K562 treated with DMSO at 1 percent for 24 hours (cell line): ENCODE results near the gene CAPNS1. TPM values are rescaled to one million over a fixed set of nuclear protein-coding genes. Genes with fewer than 3 reads are reported as not detected.

ENCODE experiments used
- total RNA-seq: library from RNA; unstranded; fragments of 300-600 nt; gene quantifications from 2 replicates; pipeline ENCODE4 v1.2.3, GENCODE V29; 2022; ENCODE audit warnings: low read depth; ENCODE audit not compliant: insufficient read depth

Gene CAPNS1
- 307 and 326 TPM in 2 replicates for total RNA-seq

DNA sequence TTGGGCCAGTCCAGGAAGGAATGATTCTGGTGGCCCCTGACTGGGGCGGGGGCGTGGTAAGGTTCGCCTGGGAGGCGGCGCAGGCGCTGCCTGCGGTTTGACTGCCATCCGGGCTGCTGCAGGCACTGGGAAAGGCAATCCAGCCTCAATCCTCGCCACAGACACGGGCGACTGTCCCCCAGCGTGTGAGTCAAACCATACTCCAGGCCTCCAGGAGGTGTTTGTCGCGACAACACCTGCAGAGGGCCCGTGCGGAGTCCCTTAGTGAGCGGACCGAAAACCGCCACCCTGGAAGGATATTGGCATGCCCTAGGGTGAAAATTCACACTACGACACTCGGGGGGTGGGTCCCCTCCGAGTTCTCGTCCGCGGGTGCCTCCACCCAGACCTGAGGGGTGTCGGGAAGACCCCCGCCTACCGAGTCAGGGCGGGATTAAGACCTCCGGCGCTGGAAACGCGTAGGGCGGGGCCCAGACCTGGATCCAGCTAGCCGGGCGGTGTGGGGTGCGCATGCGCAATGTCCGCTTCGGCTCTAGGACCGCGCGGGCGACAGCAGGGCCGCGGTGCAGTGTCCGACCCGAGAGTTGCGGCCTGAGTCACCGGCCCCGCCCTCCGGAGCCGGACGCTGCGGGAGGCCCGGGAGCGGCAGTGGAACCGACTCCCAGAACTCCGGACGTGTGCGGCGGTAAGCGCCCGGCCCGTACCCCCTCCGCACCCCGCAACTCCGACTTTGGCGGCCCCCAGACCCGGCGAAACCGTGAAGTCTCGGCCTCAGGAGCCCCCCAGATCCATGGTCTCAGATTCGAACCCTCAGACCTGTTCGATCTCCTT is at the start of gene CAPNS1:
CAPNS1 (plus strand) TSS at position 594 of the 831 bp plus-strand sequence. CDS start 946 bp downstream, outside the sequence.

DNA sequence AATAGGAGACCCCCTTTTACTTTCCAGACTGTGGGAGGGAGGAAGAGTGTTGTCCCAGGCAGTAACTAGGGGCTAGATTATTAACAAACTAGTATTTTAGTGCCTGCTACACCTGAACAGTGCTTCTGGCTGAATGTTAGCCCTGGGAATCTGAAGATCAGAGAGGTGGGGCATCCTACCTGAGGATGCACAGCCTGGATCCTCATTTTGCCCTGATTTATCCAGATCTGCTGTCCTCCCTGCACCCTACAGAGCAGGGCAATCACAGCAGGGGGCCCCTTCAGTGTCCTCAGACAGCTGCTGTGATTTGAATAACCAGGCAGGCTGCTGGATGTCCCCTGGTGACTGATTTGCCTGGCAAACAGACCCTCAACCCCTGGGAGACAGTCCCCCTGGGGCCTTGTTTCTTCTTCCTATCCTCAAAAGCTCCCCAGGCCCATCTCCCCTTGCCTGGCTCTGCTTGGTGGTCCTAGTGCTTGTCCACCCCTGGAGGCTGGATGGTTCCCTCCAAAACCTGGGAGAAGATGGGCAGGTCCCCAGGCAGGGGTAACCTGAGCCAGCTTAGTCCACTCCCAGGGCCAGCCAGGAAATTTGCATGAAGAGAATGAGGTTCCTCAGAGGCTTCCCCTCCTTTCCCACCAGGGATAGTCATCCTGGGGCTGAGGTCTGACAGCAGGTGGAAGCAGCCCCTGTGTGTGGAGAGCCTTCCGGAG is 29.2 kb upstream of the CAPNS1 start, which contains the start of gene OVOL3:
OVOL3 (plus strand) TSS at position 657 of the 713 bp plus-strand sequence. CDS start 60 bp downstream, outside the sequence.

DNA sequence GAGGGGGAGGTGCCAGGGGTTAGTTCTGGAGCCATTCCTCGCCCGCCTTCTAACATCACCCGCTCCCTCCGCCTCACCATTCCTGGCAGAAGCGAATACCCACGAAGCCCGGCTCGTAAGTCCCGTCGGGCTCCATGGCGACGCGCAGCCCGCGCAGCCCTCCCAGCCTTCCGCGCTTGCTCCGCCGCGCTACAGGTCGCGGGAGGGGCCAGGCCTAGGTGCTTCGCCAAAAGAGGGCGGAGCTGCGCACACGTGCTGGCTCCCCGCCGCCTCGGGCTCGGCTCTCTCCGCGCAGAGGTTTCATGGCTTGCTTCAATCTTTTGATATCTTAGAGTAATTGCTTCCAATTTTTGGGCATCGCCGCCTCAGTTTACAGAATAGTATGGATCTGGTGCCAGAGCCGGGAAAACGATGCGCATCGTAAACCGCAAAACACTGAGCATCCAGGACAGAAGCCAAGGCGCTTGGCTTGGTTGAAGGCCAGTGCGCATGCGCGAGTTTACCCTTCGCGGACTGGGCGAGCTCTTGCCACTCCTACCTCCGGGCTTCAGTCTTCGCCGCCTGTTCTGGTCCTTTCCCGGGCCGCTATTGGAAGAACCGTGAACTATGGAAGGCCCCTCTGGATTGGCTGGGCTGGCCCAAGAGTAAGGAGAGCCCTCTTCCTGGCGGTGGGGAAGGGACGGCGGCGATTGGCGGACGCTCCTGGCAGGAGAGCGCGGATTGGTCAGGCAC is 25.0 kb upstream of the CAPNS1 start, which contains the start of gene POLR2I:
POLR2I (minus strand) TSS at position 155 of the 732 bp plus-strand sequence; CDS start at position 136, 19 bp downstream.

DNA sequence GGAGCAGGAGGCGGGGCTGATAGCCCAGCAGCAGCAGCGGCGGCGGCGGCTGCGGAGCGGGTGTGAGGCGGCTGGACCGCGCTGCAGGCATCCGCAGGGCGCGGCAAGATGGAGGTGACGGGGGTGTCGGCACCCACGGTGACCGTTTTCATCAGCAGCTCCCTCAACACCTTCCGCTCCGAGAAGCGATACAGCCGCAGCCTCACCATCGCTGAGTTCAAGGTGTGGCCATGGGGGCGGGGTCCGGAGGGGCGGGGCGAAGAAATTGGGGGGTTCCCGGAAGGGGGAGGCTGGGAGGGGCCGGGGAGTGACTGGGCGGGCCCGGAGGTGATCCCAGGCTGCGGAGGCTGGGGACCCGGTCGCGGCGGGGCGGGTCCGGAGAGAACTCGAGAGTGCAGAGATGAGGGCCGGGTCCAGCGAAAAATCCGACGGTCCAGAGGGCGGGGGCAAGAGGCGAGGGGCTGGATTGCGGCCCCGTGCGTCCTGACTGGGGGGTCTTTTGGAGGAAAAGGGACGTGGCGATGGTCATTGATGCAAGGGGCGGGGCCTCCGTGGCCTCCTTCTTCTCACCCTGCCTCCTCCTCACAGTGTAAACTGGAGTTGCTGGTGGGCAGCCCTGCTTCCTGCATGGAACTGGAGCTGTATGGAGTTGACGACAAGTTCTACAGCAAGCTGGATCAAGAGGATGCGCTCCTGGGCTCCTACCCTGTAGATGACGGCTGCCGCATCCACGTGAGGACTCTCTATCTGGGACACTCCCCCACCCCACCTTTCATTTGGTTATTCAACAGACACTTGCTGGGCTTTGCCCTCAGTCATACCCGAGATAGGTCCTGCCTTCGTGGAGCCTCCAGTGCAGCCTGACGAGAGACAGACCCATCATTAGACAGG is 24.2 kb upstream of the CAPNS1 start, which contains the start of gene TBCB:
TBCB (plus strand) TSS at position 16 of the 891 bp plus-strand sequence; CDS start at position 109, 93 bp downstream.

DNA sequence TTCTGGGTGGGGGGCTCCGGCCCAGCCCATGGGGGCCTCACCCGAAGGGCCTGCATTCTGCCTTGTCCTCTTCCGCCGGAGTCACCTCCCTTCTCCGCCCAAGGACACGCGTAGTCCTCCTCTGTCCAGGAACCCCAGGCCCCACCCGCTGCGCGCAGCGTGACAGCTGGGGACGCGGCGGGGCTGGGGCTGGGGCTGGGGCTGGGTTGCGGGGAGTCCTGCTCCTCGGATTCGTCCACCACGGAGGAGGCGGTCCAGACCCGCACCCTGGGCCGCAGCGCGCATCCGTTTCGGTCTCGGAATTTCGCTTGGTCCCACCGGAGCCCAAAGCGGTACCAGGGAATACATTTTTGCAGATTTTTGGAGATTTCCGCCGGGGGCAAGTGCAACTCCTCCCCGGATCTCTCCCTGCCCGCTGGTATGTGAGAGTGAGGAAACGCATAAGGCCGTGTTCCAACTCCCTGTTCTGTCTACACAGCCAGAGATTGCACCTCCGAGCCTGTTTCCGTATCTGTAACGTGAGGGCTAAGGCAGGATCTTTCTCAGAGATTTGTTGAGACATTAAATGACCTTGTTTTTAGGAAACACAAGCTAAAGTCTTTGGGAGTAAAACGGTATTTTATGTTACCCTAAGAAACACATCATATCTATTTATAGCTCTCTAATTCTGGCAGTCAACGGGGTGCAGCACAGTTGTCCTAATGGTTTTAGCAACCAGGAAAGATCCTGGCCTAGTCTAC is 12.7 kb downstream of the CAPNS1 start, which contains the start of gene COX7A1:
COX7A1 (minus strand) TSS at position 96 of the 740 bp plus-strand sequence; CDS start at position 56, 40 bp downstream.

Other genes with a start within 250 kb of the CAPNS1 start
- gene NFKBID, start 239.5 kb upstream of the CAPNS1 start, total RNA-seq = 6.9 and 7.5 TPM in 2 replicates
- gene HCST, start 237.5 kb upstream of the CAPNS1 start, total RNA-seq = not detected in 2 replicates
- gene TYROBP, start 231.8 kb upstream of the CAPNS1 start, total RNA-seq = 24.5 and 26.3 TPM in 2 replicates
- 0.32 and 0.80 TPM in 2 replicates for gene LRFN3, start 203.7 kb upstream of the CAPNS1 start, total RNA-seq
- 65.0 and 68.6 TPM in 2 replicates for gene SDHAF1, start 144.9 kb upstream of the CAPNS1 start, total RNA-seq
- 0.51 TPM in 1 of 2 replicates, not detected in the other for gene SYNE4, start 131.3 kb upstream of the CAPNS1 start, total RNA-seq
- 49.2 and 50.7 TPM in 2 replicates for gene ALKBH6, start 125.9 kb upstream of the CAPNS1 start, total RNA-seq
- gene CLIP3, start 107.2 kb upstream of the CAPNS1 start, total RNA-seq = 1.1 and 7.2 TPM in 2 replicates
- 8.1 and 8.7 TPM in 2 replicates for gene THAP8, start 85.8 kb upstream of the CAPNS1 start, total RNA-seq
- gene WDR62, start 85.2 kb upstream of the CAPNS1 start, total RNA-seq = 40.2 and 43.2 TPM in 2 replicates
- 0.70 TPM in 1 of 2 replicates, not detected in the other for gene OVOL3, start 28.9 kb upstream of the CAPNS1 start, total RNA-seq
- 89.6 and 182 TPM in 2 replicates for gene POLR2I, start 25.2 kb upstream of the CAPNS1 start, total RNA-seq
- gene TBCB, start 24.6 kb upstream of the CAPNS1 start, total RNA-seq = 112 and 130 TPM in 2 replicates
- gene COX7A1, start 12.4 kb downstream of the CAPNS1 start, total RNA-seq = not detected in 2 replicates
- gene ZNF565, start 74.6 kb downstream of the CAPNS1 start, total RNA-seq = 0.51 and 1.1 TPM in 2 replicates
- gene ZNF146, start 75.0 kb downstream of the CAPNS1 start, total RNA-seq = 26.4 and 32.6 TPM in 2 replicates
- gene ZFP14, start 239.1 kb downstream of the CAPNS1 start, total RNA-seq = 0.13 and 0.38 TPM in 2 replicates